A172 (cell line): ENCODE measurements around the gene NR2C2. TPM values are rescaled to one million over a fixed set of nuclear protein-coding genes. Genes with fewer than 3 reads are reported as not detected.

Source experiments
- DNase-seq: peaks from one replicate; pipeline ENCODE4 v3.0.0-alpha.2; 2015; ENCODE audit warnings: low spot score
- total RNA-seq: library from RNA; depleted of rRNA; stranded (reverse); fragments of >200 nt; shearing (Covaris generic); gene quantifications from 2 replicates; pipeline ENCODE4 v1.2.3, GENCODE V29; 2014

The NR2C2 gene
- total RNA-seq, 1 experiment from 2014 or later, result 20.3 TPM

DNA sequence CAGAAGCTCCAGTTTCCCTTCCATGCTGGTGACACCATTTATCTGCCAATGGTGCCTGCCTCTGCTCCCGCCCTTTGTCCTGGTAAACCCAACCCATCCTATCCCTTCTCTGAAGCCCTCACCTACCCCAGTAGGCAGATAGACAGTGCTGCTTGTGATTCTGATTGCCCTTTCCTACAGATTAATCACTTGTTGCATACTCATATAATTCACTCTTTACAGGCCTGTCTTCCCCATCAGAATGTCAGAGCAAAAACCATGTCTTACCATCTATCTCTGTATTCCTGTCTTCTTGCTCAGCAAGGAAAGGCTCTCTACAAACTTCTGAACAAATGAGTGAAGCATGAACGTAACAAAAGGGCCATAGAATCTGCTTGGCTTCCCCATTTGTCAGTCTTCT is 69.8 kb downstream of the NR2C2 start:
- no peak for DNase-seq

DNA sequence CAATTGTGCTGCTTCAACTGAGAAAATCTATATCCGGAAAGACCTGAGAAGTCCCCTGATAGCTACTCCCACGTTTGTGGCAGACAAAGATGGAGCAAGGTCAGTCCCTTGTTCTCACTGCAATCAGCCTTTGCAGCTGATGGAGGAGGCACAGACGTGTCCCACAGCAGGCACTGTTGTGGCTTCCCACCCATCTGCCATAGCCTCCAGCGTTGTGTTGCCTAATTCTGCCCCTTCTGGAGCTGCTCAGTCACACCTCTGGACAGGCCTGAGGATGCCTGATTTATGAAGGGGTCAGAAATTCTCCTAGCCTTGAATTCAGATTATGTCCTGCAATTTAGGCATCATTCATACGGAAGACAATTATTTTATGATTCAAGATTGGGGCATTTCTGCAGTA is 75.9 kb downstream of the NR2C2 start:
- no peak for DNase-seq

DNA sequence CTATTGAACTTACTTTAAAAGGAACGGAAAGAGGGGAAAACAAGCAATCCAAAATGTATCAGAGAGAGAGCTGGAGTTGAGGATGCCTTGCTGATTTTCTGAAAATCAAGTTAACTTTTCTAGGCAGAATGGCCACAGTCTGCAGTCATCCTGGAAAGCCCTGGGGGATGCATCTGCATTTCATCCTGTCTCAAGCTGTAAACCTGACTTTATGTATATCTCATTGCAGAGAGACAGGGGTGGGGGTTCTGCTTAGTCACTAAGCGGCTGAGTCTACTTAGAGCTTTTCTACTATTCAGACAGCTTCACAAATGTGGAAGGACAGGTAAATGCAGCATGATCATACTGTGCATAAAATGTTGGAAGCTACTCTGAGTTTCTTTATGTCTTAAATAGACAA is 76.3 kb downstream of the NR2C2 start:
- no peak for DNase-seq

DNA sequence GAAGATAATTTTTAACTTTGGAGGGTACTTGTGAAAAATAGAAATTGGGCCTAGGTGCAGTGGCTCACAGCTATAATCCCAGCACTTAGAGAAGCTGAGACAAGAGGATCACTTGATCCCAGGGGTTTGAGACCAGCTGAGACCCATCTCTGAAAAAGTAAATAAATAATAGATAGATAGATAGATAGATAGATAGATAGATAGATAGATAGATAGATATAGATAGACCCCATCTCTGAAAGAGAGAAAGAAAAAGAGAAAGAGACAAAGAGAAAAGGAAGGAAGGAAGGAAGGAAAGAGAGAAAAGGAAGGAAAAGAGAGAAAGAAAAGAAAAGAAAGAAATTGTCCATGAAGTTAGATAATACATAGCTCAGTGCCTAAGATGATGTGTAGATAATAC is 82.2 kb downstream of the NR2C2 start:
- DNase-seq, result no peak

DNA sequence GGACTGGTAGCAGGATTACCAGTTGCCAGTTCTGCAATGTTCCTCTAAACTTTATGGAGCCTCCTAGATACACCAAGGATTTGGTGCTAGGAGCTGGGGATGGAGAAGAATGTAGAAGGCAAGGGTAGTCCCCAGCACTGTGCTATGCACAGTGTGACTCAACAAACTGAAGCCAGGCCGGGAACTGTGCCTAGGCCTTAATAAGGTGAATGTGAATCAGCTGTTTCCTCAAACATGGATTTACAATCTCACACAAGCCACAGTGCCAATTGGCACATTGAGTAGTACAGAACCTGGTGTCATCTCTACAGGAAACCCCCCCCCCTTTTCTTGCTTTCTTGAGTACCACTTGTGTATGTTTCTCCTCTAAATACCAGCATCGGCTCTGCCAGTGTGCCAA is 85.3 kb downstream of the NR2C2 start:
- no peak for DNase-seq

DNA sequence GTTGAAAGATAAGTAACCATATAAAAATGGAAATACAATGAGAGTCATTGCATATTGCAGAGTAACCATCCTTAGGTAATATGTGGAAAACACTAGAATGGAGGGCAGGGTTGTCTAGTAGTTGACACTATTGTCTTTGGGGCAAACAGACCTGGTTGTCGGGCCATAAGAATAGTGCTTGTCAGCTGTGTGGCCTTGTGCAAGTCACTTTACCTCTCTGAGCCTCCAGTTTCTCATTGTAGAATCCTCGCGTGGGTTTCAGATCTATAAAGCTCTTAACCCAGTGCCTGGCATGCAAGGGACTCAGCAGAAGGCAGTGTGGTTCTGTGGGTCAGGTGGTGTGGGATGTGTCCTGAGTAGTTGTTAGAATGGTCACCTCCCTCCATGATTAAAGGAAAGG is 85.7 kb downstream of the NR2C2 start:
- no peak for DNase-seq

DNA sequence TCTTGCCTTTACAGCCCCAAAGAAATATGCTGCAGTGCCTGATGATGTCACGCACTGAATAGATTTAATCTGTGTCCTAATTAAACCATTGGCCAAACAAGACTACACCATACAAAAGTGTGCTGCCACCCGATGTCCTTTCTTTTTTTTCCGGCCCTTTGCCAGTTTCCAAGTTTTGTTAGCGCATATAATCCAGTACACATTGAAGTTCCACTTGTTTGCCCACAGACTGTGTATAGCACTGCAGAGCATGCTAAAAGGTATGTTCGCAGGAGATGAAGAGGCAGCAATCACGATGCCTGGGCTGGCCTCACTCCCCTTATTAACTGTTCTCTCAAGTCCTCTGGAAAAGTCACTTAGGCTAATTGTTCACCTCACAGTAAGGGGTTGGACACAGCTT is 90.9 kb downstream of the NR2C2 start:
- DNase-seq, result no peak

DNA sequence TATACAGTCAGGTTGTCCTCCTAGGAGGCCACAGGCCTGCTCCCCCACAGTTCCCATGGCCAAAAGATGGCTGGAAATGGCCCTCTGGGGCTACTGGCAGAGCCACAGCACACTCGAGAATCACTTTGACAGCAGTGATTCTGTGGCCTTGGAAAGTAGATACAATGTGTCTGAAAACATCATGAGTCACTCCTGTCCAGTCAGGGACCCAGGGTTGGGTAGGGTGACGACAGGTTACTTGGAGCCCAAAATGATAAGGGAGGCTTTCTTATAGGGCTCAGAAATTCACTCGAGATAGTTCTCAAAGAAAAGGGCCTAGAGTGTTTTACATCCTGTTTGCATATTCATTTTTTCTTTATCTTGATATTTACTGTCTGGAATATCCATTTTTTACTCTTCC is 93.5 kb downstream of the NR2C2 start:
- no peak for DNase-seq

DNA sequence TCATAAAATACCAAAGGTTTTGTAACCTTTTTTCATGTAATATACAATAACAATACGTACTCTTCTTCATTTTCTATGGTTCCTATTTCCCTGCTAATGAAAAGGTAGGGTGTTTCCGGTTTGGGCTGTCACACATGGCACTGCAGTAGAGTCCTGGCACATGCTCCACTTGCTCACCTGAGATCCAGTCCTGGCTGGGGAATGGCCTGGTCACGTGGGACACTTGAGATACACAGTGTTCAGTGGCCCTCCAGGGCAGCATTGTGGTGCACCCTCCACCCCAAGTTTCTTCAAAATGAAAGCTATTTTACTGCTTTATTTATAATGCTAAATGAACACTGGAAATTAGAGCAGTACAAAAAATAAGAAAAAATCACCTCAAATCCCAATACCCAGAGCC is 94.6 kb downstream of the NR2C2 start:
- no peak for DNase-seq

DNA sequence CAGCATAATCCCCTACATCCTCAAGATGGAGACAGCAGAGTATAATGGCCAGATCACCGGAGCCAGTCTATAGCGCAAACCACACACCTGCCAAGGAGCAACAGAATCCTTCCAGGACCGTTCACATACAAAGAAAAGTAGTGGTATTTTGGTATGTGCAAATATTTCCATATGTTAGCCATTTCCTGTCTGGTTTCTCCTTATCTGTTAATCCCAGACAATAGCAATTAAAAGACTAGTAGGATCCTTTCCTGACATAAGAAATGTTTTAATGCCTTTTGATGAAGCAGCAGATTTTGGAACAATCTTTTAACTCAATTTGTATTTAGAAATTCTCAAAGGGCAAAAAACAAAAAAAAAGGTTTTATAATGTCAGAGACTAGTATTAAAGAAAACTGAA is 95.6 kb downstream of the NR2C2 start:
- peak; percentile 48 for DNase-seq

DNA sequence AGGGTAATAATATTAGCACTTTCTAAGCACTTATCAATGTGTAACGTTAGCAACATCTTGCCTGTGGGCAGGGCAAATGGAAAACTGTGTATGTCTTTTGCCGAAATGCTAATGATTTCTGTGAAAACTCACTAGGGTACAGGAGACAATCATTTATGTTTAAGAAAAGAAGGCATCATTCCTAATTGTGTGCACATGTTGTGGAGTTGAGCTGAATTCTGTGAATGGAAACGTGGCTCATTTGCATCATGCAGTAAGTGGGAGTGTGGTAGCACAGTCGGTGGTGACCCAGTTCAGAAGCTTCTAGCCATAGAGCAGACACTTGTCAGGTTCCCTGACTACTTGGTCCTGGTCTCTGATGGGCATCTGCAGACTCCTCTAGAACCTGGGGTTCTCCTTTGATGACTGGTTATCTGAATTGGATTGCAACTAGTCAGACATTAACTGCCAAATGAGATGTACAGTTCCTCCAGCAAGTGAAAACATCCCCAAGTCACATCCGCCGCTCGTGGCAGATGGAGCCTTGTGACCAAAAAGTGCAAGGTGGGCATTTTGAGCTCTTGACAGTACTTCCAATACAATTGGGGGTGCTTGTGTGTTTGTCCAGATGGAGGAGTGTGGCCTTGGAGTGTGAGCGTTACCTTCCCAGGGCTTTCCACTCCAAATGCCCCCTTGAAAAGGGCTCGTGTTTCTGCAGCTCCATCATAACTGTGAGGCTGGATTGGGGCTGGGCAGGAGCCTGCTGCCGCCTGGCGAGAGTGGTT is 96.2 kb downstream of the NR2C2 start:
- DNase-seq, result no peak

DNA sequence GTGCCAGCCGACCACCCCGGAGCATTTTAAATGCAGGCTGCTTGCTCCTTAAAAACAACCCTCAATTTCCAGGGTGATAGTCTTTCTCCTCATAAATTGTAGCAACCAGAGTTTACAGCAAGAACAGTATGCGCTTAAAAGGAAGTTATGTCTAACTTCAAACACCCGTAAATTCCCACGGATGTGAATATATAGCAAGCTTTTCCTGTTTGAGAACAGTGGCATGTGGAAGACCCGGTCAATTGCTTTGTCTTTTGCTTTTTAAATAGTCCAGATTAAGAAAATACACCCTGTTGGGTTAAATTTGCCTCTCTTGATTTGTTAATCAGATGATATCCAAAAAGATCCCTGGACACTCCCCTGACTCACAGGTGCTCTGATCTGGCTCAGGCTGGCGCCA is 96.9 kb downstream of the NR2C2 start:
- DNase-seq, result no peak

DNA sequence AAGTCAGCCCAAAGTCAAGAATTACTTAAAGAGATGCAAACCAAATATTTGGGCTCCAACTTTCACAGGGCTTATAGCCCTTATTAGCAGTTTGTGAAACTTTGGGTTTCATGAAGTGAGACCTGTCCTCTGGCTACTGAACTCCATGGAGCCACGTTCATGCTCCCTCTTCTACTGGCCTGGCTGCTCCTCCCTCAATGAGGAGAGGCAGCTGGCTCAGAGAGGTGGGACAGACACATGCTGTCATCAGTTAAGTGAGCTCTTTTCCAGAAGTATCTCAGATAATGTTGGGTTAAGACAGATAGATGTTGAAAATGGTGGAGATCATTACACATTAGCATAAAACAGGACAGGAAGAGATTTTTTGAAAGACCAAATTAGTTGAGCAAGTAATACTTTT is 98.3 kb downstream of the NR2C2 start:
- DNase-seq, result no peak

DNA sequence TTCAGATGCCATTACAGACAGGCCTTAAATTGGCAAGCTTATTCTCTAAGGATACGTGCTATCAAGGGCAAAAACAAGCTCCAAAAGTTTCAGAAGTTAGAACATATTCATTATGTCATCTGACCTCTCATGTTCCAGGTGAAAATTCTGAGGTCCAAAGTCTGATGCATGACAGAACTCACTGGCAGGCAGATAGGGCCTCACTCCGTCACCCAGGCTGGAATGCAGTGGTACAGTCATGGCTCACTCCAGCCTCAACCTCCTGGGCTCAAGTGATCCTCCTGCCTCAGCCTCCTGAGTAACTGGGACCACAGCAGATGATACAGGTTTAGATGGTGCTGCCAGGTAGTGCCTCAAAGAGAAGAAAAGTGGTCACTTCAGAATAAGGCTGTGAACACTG is 102.2 kb downstream of the NR2C2 start:
- no peak for DNase-seq

DNA sequence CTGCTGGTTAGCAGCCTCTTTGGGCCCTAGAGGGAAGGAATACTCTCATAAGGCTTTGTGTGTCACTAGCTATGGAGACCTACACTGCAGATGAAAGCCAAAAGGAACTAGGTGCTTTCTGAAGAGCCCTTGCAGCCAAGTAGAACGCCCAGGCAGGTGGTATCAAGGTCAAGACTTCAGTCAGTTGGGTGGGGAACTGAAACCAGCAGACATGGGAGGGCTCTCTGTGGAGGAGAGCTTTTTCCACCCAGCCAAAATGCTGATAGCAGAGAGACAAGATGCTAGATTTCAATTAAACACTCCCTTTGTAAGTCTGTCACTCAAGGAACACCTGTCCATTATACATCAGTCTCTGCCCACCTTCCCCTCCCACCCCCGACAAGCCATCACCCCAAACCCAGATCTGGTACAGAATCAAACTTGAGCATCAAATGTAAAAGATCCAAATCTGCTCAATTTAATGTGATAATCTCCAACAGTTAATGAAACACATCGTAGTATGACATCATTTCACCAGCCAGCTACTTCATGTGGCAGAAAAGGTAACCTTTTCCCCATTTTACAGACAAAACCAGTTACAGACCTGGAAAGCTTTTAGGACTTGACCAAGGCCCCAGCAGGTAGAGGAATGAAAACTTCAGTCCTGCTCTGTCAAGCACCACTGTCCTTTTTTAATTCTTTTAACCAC is 103.2 kb downstream of the NR2C2 start:
- DNase-seq, result no peak

DNA sequence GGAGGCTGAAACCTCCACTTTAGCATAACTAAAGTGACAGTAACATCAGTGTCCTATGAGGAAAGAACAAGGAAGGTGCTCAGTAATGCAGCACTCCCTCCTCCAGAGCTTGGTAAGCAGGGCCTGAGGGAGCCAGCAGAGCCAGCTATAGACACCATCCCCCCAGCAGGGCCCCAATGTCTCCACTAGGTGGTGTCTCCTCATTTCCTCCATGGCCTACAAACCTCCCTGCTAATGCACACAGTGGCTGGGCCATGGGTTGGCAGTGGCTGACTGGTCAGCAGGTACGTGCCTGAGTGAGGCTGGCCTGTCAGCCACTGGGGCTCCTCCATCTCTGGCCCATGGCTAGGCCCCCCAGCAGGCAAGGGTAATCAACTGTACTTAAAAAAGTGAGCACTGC is 104.1 kb downstream of the NR2C2 start:
- peak; percentile 49 for DNase-seq

DNA sequence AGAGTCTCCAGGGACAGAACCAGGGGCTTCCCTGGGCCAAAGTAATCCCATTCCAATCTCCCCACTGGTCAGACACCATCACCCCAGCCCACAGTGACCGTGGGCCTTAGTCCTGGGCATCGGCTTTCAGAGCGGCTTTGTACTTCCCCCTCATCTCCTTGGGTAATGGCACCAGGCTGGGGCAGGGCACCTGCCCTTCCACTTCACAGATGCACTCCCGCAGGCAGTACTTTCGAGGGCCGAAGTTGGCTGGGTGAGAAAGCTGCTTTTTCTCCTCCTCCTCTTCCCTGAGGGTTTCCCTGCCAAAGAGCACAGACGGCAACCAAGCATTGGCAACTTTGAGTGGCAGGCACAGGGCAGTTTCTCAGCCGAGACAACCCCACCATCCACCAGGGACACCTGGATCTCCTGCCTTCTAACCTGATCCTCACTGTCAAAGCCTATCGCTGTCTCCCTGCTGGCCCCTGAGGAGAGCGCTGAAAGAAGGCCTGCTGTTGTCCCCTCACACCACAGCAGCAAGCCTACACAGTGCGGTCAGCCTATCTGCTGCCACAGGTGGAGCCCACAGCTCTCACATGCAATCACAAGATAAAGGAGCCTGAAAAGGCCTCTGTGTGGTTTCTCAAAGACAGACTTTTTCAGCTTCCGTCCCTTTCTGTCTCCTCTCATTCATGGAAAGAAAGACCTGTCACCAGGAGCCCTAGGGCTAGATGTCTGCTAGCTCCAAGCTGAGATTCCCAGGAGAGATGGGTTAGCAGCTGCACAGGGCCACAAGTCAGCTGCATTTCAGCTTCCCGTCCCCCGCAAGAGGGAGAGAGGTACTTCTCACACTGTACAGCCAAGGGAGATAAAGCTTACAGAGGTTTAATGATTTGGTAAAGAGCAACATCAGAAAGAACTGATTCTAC is 105.2 kb downstream of the NR2C2 start:
- no peak for DNase-seq

DNA sequence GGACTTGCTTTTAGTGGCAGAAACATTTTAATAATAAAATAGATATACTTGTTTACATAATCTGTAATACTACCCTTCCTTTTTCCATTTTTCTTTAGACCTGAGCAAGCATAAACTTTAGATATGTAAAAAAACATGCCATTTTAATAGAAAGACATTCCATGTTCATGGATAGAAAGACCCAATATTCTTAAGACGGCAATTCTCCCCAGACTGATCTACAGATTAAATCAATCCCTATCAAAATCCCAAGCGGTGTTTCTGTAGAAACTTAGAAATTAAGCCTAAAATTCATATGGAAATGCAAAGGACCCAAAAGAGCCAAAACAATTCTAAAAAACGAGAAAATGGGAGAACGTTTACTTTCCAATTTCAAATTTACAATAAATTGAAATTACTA is 106.2 kb downstream of the NR2C2 start:
- no peak for DNase-seq

DNA sequence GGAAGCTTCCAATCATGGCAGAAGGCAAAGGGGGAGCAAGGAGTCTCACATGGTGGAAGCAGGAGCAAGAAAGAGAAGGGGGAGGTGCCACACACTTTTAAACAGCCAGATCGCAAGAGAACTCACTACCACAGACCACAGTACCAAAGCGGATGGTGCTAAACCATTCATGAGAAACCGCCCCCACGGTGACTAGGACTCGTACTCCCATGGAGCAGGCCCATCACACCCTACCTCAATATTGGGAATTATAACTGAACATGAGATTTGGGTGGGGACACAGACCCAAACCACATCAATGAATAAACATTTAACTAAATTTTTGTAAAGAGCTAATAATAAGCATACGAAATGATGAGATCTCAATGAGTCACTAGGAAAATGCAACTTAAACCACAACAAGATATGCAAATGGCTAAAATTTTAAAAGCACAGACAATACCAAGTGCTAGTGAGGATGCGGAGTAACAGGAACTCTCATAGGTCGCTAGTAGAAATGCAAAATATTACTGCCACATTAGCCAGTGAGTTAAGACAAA is 107.7 kb downstream of the NR2C2 start:
- DNase-seq, result peak; percentile 31

DNA sequence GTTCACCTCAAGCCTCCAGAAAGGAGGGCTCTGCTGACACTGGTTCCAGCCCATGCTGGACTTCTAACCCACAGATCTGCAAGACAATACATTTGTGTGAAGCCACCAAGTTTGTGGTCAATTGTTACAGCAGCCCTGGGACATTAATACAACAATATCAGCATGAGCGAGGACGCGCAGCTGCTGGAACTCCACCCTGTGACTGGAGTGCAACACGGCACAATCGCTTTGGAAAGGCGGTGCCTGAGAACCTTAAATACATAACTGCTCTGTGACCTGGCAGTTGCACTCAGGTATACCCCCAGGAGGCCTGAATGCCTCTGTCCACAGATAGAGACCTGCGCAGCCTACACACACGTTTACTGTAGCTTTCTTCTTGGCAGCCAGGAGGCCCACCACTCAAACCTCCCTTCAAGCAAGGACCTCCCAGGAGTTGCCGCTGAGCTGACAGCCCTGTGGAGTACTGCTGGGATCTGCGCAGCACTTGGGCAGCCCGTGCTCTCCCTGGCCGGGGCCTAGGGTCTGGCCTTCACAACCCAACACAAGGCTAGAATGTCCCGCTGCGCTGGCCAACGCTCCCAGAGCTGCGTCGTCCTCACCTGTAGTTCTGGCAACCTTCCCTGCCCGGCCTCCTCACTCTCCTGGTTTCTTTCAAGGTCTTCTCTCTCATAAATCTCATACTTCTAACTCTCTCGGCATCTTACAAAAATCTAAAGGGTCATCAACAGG is 109.5 kb downstream of the NR2C2 start:
- no peak for DNase-seq

DNA sequence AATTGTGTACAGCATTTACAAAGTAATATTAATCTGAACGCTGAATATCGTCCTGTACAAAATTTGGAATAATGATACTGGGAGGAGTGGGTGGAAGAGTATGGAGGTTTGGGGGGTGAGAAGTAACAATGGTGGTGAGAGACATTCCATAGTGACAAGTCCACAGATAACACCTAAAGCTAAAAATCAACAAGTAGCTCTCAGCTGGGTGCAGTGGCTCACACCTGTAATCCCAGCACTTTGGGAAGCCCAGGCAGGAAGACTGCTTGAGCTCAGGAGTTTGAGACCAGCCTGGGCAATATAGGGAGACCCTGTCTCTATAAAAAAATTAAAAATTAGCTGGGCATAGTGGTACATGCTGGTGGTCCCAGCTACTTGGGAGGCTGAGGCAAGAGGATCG is 112.6 kb downstream of the NR2C2 start:
- no peak for DNase-seq

DNA sequence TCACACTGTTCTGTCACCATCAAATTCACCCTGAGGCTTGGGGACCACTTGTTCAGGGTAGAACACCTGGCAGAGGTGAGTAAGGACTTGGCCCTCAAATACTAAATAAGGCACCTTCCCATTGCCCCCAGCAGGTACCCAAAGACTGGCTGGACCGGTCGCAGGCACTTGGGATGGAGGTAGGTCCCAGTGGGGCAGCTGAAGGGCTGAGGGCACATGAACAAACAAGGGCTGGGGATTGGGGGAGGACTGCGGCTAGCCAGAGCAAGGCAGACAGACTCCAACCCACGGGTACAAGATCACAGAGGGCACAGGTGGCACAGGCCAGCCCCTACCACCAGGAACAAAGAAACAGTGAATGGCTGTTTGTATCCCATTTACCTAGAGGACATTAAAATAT is 115.9 kb downstream of the NR2C2 start:
- no peak for DNase-seq
